Measurements from ENCODE around the gene CD22. TPM values are rescaled to one million over a fixed set of nuclear protein-coding genes. Genes with fewer than 3 reads are reported as not detected.

CD22 gene
- total RNA-seq, 2 donors from 2014 or later = 1.4 to 3.6 TPM

DNA sequence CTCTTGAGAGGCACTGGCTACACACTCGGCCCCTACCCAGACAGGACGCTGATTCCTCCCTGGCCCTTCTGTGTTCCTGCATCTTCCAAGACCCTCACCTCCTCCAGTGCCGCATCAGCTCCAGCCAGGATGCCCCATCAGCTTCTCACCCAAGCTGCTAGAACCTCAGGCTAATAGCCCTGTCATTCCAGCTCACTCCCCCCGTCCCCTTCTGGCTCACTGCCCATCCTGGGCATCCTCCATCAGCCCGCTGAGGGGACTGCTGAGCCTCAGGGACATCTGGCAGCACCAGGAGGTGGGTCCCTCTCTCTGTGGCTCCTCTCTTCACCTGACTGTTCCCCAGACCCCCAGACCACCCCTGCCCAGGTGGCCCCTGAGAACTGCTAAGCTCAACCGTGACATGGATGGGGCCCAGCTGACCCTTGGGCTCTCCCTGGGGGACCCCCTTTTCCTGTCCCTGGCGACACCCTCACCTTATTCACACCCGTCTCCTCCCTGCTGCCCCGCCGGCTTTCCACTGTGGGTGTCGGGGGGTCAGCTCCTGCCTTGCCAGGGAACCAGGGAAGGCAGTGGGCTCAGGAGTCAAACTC, 34.1 kb downstream of the CD22 start:
- ATAC-seq (ENCODE audit: insufficient number of reproducible peaks, low FRiP score, low read depth) = no peak
- DNase-seq (ENCODE audit: low spot score) = no peak
- TF ChIP-seq, protein P1, sequence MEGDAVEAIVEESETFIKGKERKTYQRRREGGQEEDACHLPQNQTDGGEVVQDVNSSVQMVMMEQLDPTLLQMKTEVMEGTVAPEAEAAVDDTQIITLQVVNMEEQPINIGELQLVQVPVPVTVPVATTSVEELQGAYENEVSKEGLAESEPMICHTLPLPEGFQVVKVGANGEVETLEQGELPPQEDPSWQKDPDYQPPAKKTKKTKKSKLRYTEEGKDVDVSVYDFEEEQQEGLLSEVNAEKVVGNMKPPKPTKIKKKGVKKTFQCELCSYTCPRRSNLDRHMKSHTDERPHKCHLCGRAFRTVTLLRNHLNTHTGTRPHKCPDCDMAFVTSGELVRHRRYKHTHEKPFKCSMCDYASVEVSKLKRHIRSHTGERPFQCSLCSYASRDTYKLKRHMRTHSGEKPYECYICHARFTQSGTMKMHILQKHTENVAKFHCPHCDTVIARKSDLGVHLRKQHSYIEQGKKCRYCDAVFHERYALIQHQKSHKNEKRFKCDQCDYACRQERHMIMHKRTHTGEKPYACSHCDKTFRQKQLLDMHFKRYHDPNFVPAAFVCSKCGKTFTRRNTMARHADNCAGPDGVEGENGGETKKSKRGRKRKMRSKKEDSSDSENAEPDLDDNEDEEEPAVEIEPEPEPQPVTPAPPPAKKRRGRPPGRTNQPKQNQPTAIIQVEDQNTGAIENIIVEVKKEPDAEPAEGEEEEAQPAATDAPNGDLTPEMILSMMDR (IDR thresholded peaks at IDR 0.05) = no peak

GRCh38 chr19:35363711-35364425, 34.9 kb downstream of the CD22 start:
- Histone ChIP-seq H3K4me1 (ENCODE audit: control insufficient read depth in 1 of 2, low read depth in 2 of 2) (no peaks in the 10 kb centered on the region), H3K4me3 (no peak overlapping the region)
- TF ChIP-seq, protein P1 (IDR thresholded peaks at IDR 0.05) = no peak

More for the DNA sequence above, 34.1 kb downstream of the CD22 start:
- Histone ChIP-seq H3K4me3 (no peak overlapping the region), H3K36me3 (no peaks in the 10 kb centered on the region), H3K27ac (no peak overlapping the region), H3K4me1 (ENCODE audit: control insufficient read depth in 1 of 2, low read depth in 2 of 2) (no peaks in the 10 kb centered on the region), H3K9me3 (no peaks in the 10 kb centered on the region), H3K27me3 (replicated peaks; ENCODE audit: insufficient read depth) (no peaks in the 10 kb centered on the region)

GRCh38 chr19:35365303-35365702, 36.3 kb downstream of the CD22 start:
- DNase-seq (ENCODE audit: low spot score) (no peak), ATAC-seq (ENCODE audit: insufficient number of reproducible peaks, low FRiP score, low read depth) (no peak)
- no peak overlapping the region for H3K27ac ChIP-seq
- no peaks in the 10 kb centered on the region for H3K27me3 ChIP-seq (replicated peaks; ENCODE audit: insufficient read depth)
- H3K36me3 ChIP-seq = no peaks in the 10 kb centered on the region
- TF ChIP-seq, protein P1 (IDR thresholded peaks at IDR 0.05) = no peak
- H3K4me3 ChIP-seq = no peak overlapping the region
- H3K4me1 ChIP-seq (ENCODE audit: control insufficient read depth in 1 of 2, low read depth in 2 of 2) = no peaks in the 10 kb centered on the region
- no peaks in the 10 kb centered on the region for H3K9me3 ChIP-seq

More at GRCh38 chr19:35363711-35364425, 34.9 kb downstream of the CD22 start:
- ATAC-seq (ENCODE audit: insufficient number of reproducible peaks, low FRiP score, low read depth) = no peak
- Histone ChIP-seq H3K27me3 (replicated peaks; ENCODE audit: insufficient read depth) (no peaks in the 10 kb centered on the region), H3K27ac (no peak overlapping the region), H3K9me3 (no peaks in the 10 kb centered on the region), H3K36me3 (no peaks in the 10 kb centered on the region)
- no peak for DNase-seq (ENCODE audit: low spot score)

DNA sequence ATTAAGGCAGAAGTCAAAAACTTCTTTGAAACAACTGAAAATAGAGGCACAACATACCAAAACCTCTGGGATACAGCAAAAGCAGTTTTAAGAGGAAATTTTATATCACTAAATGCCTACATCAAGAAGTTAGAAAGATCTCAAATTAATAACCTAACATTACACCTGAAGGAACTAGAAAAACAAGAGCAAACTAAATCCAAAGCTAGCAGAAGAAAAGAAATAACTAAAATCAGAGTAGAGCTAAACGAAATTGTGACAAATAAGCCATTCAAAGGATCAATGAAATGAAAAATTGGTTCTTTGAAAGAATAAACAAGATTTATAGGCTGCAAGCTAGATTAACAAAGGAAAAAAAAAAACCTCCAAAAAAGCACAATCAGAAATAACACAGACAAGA, 39.4 kb downstream of the CD22 start:
- no peaks in the 10 kb centered on the region for H3K27me3 ChIP-seq (replicated peaks; ENCODE audit: insufficient read depth)
- H3K4me3 ChIP-seq = no peak overlapping the region
- no peaks in the 10 kb centered on the region for H3K36me3 ChIP-seq
- no peak overlapping the region for H3K27ac ChIP-seq
- TF ChIP-seq, protein P1 (IDR thresholded peaks at IDR 0.05) = no peak
- H3K9me3 ChIP-seq = no peaks in the 10 kb centered on the region
- no peaks in the 10 kb centered on the region for H3K4me1 ChIP-seq (ENCODE audit: control insufficient read depth in 1 of 2, low read depth in 2 of 2)
- no peak for DNase-seq (ENCODE audit: low spot score)
- ATAC-seq (ENCODE audit: insufficient number of reproducible peaks, low FRiP score, low read depth) = no peak

GRCh38 chr19:35369522-35369921, 40.5 kb downstream of the CD22 start:
- TF ChIP-seq, protein P1 (IDR thresholded peaks at IDR 0.05) = no peak
- Histone ChIP-seq H3K27me3 (replicated peaks; ENCODE audit: insufficient read depth) (no peaks in the 10 kb centered on the region), H3K4me3 (no peak overlapping the region), H3K36me3 (no peaks in the 10 kb centered on the region), H3K4me1 (ENCODE audit: control insufficient read depth in 1 of 2, low read depth in 2 of 2) (no peaks in the 10 kb centered on the region), H3K27ac (no peak overlapping the region), H3K9me3 (no peaks in the 10 kb centered on the region)
- ATAC-seq (ENCODE audit: insufficient number of reproducible peaks, low FRiP score, low read depth) (no peak), DNase-seq (ENCODE audit: low spot score) (no peak)

Data from thoracic aorta (tissue), 2 donors.